GM13976 (cell line): Measurements from ENCODE around the gene BICRA.

ENCODE experiments used
- DNase-seq: peaks from one replicate; pipeline ENCODE4 v3.0.0; 2012; ENCODE audit warnings: low spot score
- in situ Hi-C: fragments of 300-500 bp; cut with MboI; formaldehyde crosslinking; loops from one replicate; pipeline ENCODE4 v1.12.0; 2022; ENCODE audit warnings: low sequenced_read_pairs, mixed read lengths, inconsistent platforms; ENCODE audit not compliant: unreplicated experiment
- TF ChIP-seq, protein P1 (sequence below): IDR thresholded peaks from 2 replicates; pipeline ENCODE4 v1.5.1; 2012; ENCODE audit warnings: borderline replicate concordance, mild to moderate bottlenecking; ENCODE audit not compliant: insufficient read depth; ENCODE audit errors: extremely low read depth, missing control alignments, control extremely low read depth

The BICRA gene

DNA sequence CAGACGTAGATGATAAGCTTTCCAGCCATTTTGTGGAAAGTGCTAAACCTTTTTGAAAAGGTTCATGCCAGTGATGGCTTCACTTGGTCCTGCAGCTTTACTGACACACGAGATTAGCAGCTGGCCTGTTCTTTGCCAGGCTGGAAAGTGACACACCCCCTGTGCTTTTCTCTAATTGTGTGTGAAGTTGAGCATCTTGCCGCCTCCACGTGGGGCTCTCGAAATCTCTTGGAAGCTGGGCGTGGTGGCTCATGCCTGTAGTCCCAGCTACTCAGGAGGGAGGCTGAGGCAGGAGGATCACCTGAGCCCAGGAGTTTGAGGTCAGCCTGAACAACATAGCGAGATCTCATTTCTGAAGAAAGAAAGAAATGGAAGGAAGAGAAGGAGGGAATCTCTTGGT is 79.0 kb downstream of the BICRA start:
- no peak for DNase-seq
- in situ Hi-C loops: no loop called here
- TF ChIP-seq, protein P1, sequence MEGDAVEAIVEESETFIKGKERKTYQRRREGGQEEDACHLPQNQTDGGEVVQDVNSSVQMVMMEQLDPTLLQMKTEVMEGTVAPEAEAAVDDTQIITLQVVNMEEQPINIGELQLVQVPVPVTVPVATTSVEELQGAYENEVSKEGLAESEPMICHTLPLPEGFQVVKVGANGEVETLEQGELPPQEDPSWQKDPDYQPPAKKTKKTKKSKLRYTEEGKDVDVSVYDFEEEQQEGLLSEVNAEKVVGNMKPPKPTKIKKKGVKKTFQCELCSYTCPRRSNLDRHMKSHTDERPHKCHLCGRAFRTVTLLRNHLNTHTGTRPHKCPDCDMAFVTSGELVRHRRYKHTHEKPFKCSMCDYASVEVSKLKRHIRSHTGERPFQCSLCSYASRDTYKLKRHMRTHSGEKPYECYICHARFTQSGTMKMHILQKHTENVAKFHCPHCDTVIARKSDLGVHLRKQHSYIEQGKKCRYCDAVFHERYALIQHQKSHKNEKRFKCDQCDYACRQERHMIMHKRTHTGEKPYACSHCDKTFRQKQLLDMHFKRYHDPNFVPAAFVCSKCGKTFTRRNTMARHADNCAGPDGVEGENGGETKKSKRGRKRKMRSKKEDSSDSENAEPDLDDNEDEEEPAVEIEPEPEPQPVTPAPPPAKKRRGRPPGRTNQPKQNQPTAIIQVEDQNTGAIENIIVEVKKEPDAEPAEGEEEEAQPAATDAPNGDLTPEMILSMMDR: no peak

DNA sequence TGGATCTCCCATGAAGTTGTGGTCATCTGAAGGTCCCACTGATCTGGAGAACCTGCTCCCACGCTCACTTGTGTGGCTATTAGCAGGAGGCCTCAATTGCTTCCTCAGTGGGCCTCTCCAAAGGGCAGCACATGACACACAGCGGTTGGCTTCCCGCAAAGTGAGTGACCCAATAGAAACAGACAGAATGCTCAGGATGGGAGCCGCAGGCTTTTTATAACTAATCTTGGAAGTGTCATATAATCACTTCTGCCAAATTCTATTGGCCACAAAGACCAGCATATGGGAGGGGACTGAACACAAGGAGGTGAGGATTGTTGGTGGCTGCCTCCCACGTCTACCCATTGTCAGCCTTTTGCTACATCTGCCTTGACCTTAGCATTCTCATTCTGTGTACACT is 82.2 kb downstream of the BICRA start:
- TF ChIP-seq, protein P1: no peak
- no peak for DNase-seq
- in situ Hi-C loops: no loop called here

DNA sequence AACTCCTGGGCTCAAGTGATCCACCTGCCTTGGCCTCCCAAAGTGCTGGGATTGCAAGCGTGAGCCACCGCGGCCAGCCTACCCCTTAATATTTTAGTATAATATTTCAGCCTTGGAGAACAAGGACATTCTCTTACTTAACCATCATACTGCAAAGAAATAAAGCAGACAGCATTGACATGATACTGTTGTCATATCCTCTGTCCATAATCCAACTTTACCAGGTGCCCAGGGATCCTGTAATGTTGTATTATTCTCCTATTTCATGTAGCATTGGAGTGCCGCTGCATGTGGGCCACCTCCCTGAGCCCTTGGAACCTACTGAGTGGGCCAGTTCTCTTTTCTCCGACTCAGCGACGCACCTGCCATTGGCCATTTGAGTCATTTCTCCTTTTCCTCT is 82.8 kb downstream of the BICRA start:
- in situ Hi-C loops: no loop called here
- DNase-seq: no peak
- TF ChIP-seq, protein P1: no peak

DNA sequence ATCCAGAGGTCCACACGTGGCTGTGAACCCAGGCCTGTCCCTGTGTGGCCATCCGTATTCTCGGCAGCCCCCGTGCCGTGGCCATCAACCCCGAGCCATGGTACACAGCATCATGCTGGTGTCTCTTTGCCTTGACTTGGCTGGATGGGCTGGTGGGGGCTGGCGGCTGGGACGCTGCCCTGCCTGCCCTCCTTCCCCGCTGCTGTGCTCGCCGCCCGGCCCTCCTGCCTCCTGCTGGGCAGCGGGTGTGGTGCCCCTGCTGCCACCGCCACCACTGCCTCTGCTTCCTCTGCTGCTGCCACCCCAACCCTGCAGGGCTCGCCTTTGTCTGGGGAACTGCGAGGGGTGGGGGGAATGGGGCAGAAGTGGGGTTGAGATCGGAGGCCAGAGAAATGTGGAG is 84.6 kb downstream of the BICRA start:
- in situ Hi-C loops: no loop called here
- no peak for DNase-seq
- TF ChIP-seq, protein P1: no peak

DNA sequence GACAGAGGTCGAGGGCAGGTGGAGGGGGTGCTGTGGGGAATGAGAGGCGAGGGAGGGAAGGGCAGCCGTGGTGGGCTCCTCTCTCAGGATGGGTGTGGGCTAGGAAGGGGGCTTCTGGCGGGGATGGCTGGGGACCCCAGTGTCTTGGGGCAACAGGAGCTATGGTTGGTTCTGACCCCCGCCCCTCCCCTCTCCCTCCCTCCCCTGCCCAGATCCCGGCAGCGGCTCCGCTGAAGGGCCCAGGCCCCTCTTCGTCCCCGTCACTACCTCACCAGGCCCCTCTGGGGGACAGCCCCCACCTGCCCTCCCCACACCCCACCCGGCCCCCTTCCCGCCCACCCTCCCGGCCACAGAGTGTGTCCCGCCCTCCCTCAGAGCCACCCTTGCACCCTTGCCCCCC is 85.0 kb downstream of the BICRA start:
- in situ Hi-C loops: no loop called here
- TF ChIP-seq, protein P1: no peak
- no peak for DNase-seq

DNA sequence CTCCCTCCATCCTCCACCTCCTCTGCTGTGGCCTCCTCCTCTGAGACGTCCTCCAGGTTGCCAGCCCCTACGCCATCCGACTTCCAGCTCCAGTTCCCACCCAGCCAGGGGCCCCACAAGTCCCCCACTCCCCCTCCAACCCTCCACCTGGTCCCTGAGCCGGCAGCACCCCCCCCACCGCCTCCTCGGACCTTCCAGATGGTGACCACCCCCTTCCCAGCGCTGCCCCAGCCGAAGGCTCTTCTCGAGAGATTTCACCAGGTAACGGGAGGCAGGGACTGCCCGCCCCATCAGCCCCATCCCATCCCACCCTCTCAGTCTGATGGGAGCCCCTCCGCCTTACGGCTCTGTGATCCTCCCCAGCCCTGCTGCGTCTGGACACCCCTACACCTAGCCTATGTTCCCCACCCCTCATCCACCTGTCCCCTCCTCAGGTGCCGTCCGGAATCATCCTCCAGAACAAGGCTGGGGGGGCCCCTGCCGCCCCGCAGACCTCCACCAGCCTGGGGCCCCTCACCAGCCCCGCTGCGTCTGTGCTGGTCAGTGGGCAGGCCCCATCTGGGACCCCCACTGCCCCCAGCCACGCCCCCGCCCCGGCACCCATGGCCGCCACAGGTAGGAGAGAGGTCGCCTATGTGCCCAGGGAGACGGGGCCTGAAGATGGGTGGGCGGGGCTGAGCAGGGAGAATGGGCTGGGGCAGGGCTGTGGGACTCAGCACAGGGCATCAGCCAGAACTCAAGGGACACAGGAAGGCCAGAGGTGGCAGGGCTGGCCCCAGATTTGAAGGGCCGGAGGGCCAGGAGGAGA is 85.7 kb downstream of the BICRA start:
- TF ChIP-seq, protein P1: no peak
- in situ Hi-C loops: no loop called here

More for the DNA sequence above, 85.7 kb downstream of the BICRA start:
- no peak for DNase-seq
